HEK293 (cell line): ENCODE results near the gene PACS1.

Experiments used
- KLF16 ChIP-seq: fragments of 450-650 bp; formaldehyde crosslinking; IDR thresholded peaks from 2 replicates; pipeline ENCODE4 v1.5.1; 2017; ENCODE audit warnings: missing biosample characterization, missing genetic modification characterization
- ZNF335 ChIP-seq: fragments of 450-650 bp; formaldehyde crosslinking; conservative IDR thresholded peaks from 2 replicates; pipeline ENCODE4 v1.5.1; 2016; ENCODE audit warnings: missing biosample characterization, missing genetic modification characterization
- ZNF571 ChIP-seq: fragments of 450-650 bp; formaldehyde crosslinking; IDR thresholded peaks from 2 replicates; pipeline ENCODE4 v1.5.0; 2017; ENCODE audit warnings: missing biosample characterization, missing genetic modification characterization
- TF ChIP-seq, protein P1 (sequence below): fragments of 450-650 bp; formaldehyde crosslinking; IDR thresholded peaks from 2 replicates; pipeline ENCODE4 v1.5.1; 2016; ENCODE audit warnings: missing biosample characterization, missing genetic modification characterization
- TF ChIP-seq, protein P2 (sequence below): fragments of 450-650 bp; formaldehyde crosslinking; IDR thresholded peaks from 2 replicates; pipeline ENCODE4 v1.5.1; 2016; ENCODE audit warnings: missing biosample characterization, missing genetic modification characterization

DNA sequence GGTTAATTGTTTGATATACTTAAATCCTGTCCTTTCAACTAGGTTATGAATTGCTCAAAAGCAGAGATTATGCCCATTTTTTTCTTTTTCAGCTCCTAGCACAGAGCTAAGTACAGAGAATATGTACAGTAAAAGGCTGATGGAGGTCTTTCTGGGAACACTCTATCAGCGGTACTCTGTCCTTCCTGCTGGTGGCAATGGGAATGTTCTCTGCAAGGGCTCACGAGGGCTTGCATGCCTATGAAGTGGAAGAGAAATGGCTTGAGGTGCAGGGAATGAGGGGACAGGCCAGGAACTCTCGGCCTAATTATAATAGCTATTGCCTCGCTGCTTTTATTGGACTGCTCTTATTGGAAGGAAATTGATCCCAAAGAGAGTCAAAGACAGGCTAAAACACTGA lies 114.7 kb downstream of the PACS1 start:
- TF ChIP-seq ZNF571 (tag by site-specific recombination) (no peak), KLF16 (no peak), ZNF335 (tag by site-specific recombination) (no peak)
- TF ChIP-seq, protein P1, sequence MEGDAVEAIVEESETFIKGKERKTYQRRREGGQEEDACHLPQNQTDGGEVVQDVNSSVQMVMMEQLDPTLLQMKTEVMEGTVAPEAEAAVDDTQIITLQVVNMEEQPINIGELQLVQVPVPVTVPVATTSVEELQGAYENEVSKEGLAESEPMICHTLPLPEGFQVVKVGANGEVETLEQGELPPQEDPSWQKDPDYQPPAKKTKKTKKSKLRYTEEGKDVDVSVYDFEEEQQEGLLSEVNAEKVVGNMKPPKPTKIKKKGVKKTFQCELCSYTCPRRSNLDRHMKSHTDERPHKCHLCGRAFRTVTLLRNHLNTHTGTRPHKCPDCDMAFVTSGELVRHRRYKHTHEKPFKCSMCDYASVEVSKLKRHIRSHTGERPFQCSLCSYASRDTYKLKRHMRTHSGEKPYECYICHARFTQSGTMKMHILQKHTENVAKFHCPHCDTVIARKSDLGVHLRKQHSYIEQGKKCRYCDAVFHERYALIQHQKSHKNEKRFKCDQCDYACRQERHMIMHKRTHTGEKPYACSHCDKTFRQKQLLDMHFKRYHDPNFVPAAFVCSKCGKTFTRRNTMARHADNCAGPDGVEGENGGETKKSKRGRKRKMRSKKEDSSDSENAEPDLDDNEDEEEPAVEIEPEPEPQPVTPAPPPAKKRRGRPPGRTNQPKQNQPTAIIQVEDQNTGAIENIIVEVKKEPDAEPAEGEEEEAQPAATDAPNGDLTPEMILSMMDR (tag by site-specific recombination), result no peak
- TF ChIP-seq, protein P2, sequence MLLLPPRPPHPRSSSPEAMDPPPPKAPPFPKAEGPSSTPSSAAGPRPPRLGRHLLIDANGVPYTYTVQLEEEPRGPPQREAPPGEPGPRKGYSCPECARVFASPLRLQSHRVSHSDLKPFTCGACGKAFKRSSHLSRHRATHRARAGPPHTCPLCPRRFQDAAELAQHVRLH (tag by site-specific recombination), result no peak
